Colonic mucosa (tissue), 4 donors: ENCODE data around the gene KIF6. TPM values are rescaled to one million over a fixed set of nuclear protein-coding genes. Genes with fewer than 3 reads are reported as not detected.
A peak's percentile ranks its signal among the peaks of the same experiment; 100 is the strongest.

Experiments used
- DNase-seq: peaks from one replicate; pipeline ENCODE4 v3.0.0-alpha.2; 2020
- H3K27ac ChIP-seq: fragments of 200-600 bp; one replicate; pipeline ENCODE4 v1.8.0; 2021
- H3K27me3 ChIP-seq: fragments of 200-600 bp; one replicate; pipeline ENCODE4 v1.8.0; 2021
- H3K36me3 ChIP-seq: fragments of 200-600 bp; one replicate; pipeline ENCODE4 v1.8.0; 2021
- H3K4me1 ChIP-seq: fragments of 200-600 bp; one replicate; pipeline ENCODE4 v1.8.0; 2021; ENCODE audit warnings: mild to moderate bottlenecking
- H3K4me3 ChIP-seq: fragments of 200-600 bp; one replicate; pipeline ENCODE4 v1.8.0; 2021
- H3K9ac ChIP-seq, 2 donors: one replicate each; pipeline ENCODE4 v1.7.0; 2013; ENCODE audit warnings: control low read depth in 2 of 2, low read depth in 2 of 2, low read length in 2 of 2
- H3K9me3 ChIP-seq: fragments of 200-600 bp; one replicate; pipeline ENCODE4 v1.8.0; 2021
- CTCF ChIP-seq: fragments of 200-600 bp; IDR thresholded peaks from one replicate; pipeline ENCODE4 v1.8.0; 2022; ENCODE audit warnings: antibody characterized with exemption, mild to moderate bottlenecking
- intact Hi-C: fragments of 100-400 bp; cut with DNase I; formaldehyde crosslinking; loops from one replicate; pipeline ENCODE4 v1.14.1; 2022
- total RNA-seq, 2 donors: library from RNA; stranded (reverse); fragmentation: NEBNext Ultra II Directional in 1 of 2; extraction: Animal tissue kit (Norgen Biotek cat#: 25700) in 1 of 2; gene quantifications; one replicate each; pipeline ENCODE4 v1.2.1, GENCODE V29; 2021
- donor health status: healthy.
- donor health status: DM: no; HTN: no; CAD: no.
- donor health status: DM: no; HTN: no; CAD: no.

KIF6 gene
- under 1 TPM; 0.08 to 0.17 TPM for total RNA-seq

DNA sequence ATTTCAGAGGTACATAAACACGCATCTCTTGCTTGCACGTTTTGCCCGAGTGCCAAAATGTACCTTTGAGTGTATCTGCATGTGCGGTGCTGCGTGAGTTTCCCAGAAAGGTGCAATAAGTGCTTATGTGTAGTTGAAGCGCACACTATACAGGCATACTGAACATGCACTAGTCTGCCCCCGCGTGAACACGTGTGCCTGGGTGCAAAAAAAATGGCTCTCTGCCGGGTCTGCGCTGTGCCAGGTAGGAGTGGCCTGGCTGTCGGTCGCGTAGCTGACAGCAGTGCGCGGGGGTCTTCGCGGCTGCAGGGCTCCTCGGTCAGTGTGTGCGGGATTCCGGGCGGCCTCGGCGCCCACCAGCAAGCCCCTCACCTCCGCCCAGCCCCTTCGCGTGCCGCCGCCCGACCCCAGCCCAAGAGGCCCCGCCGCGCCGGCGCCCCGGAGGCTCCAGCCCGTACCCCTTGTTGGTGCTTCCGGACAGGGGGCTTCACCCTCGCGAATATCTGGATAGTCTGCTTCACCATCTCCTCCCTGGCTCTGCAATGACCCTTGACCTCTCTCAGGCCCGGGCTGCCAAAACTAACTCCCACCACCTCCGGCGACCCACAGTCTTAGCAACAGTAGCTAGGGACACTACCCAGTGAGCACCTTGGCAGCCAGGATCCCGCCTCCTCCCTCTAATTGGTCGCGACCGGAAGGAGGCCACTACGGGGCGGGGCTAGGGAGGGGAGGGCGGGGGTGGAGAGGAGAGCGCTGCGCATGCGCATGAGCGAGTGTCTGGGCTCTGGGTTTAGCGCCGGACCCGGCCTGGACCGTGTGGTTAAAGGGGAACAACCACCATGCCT, at the start of gene KIF6:
KIF6 (minus strand) TSS at position 622 of the 845 bp plus-strand sequence; CDS start at position 524, 98 bp downstream.
- intact Hi-C loops = no loop called here
- H3K27ac ChIP-seq = no peak within 1 kb of the TSS

GRCh38 chr6:39773782-39774181, 48.6 kb upstream of the KIF6 start:
- no peak for DNase-seq
- H3K9ac ChIP-seq = no peak overlapping the region
- no peak for TF ChIP-seq CTCF
- no peaks in the 10 kb centered on the region for H3K36me3 ChIP-seq
- H3K4me1 ChIP-seq = no peaks in the 10 kb centered on the region
- intact Hi-C loops = no loop called here
- no peaks in the 10 kb centered on the region for H3K9me3 ChIP-seq
- H3K27me3 ChIP-seq = no peaks in the 10 kb centered on the region
- no peak overlapping the region for H3K27ac ChIP-seq
- no peak overlapping the region for H3K4me3 ChIP-seq

More for the DNA sequence above, at the start of gene KIF6:
- no peaks in the 10 kb centered on the region for H3K9me3 ChIP-seq
- H3K36me3 ChIP-seq = no peaks in the 10 kb centered on the region
- H3K4me3 ChIP-seq = peak within 1 kb of the TSS; percentile 89
- H3K27me3 ChIP-seq = no peaks in the 10 kb centered on the region
- no peak for TF ChIP-seq CTCF
- H3K4me1 ChIP-seq = no peaks in the 10 kb centered on the region
- peak; percentile 92 for DNase-seq
- peak within 1 kb of the TSS; percentile 28 to 51 for H3K9ac ChIP-seq

- no peak overlapping the region for H3K27ac ChIP-seq
- H3K4me3 ChIP-seq = no peak overlapping the region
- TF ChIP-seq CTCF = no peak
- H3K27me3 ChIP-seq = no peaks in the 10 kb centered on the region
- H3K9me3 ChIP-seq = no peaks in the 10 kb centered on the region
- no peaks in the 10 kb centered on the region for H3K4me1 ChIP-seq
- no peak overlapping the region for H3K9ac ChIP-seq
- intact Hi-C loops = no loop called here
- no peak for DNase-seq
- H3K36me3 ChIP-seq = no peaks in the 10 kb centered on the region
These were observed 47.5 kb upstream of the KIF6 start for GRCh38 chr6:39772559-39773273.

- Histone ChIP-seq H3K9ac (no peak overlapping the region), H3K4me1 (no peaks in the 10 kb centered on the region), H3K27me3 (no peaks in the 10 kb centered on the region), H3K36me3 (no peaks in the 10 kb centered on the region), H3K27ac (no peak overlapping the region), H3K9me3 (no peaks in the 10 kb centered on the region), H3K4me3 (no peak overlapping the region)
- no peak for DNase-seq
- intact Hi-C loops = no loop called here
- TF ChIP-seq CTCF = no peak
These were observed 45.2 kb upstream of the KIF6 start for GRCh38 chr6:39770446-39770845.

- DNase-seq = no peak
- no peaks in the 10 kb centered on the region for H3K27me3 ChIP-seq
These were observed 43.8 kb upstream of the KIF6 start for GRCh38 chr6:39769012-39769411.

More at GRCh38 chr6:39769012-39769411, 43.8 kb upstream of the KIF6 start:
- H3K9ac ChIP-seq = no peak overlapping the region
- TF ChIP-seq CTCF = no peak
- H3K4me3 ChIP-seq = no peak overlapping the region
- H3K36me3 ChIP-seq = no peaks in the 10 kb centered on the region
- H3K9me3 ChIP-seq = no peaks in the 10 kb centered on the region
- H3K4me1 ChIP-seq = no peaks in the 10 kb centered on the region
- intact Hi-C loops = no loop called here
- no peak overlapping the region for H3K27ac ChIP-seq
